NK-92 treated with Interleukin-12 subunit alpha and Interleukin-12 subunit beta, amount 100 ng/mL, for 24 hours (cell line): Measurements from ENCODE around the gene CTNNBIP1.
"Not testable (repeated sequence)": the region's sequence is repeated elsewhere in the genome, so short reads cannot be mapped to it uniquely, and the experiment has no call there.

Experiments used
- DNase-seq: peaks from one replicate; lab custom pipeline; 2025; lab: John Stamatoyannopoulos, UW

Gene CTNNBIP1

GRCh38 chr1:9827558-9828185 lies 82.4 kb downstream of the CTNNBIP1 start:
- DNase-seq = no peak

GRCh38 chr1:9826616-9827015 lies 83.5 kb downstream of the CTNNBIP1 start:
- no peak for DNase-seq

GRCh38 chr1:9826087-9826486 lies 84.0 kb downstream of the CTNNBIP1 start:
- no peak for DNase-seq

- DNase-seq = no peak
Observed at GRCh38 chr1:9825093-9826074, 84.7 kb downstream of the CTNNBIP1 start.

GRCh38 chr1:9824702-9825089 lies 85.4 kb downstream of the CTNNBIP1 start:
- DNase-seq = no peak

GRCh38 chr1:9823943-9824701 lies 85.9 kb downstream of the CTNNBIP1 start, which contains the start of gene CLSTN1:
Gene CLSTN1, minus strand, starts transcription at chr1:9823965. Its CDS starts 232 bp downstream, at chr1:9823733.
- peak; percentile 76 for DNase-seq

- no peak for DNase-seq
Observed at GRCh38 chr1:9823693-9823942, 86.5 kb downstream of the CTNNBIP1 start.

GRCh38 chr1:9822897-9823692 lies 87.0 kb downstream of the CTNNBIP1 start:
- no peak for DNase-seq

- DNase-seq = no peak
Observed at GRCh38 chr1:9822490-9822889, 87.6 kb downstream of the CTNNBIP1 start.

GRCh38 chr1:9821710-9822109 lies 88.4 kb downstream of the CTNNBIP1 start:
- DNase-seq = no peak

GRCh38 chr1:9820521-9820920 lies 89.5 kb downstream of the CTNNBIP1 start:
- no peak for DNase-seq

- DNase-seq = no peak
Observed at GRCh38 chr1:9817734-9818133, 92.3 kb downstream of the CTNNBIP1 start.

GRCh38 chr1:9816199-9816598 lies 93.9 kb downstream of the CTNNBIP1 start:
- DNase-seq = no peak

GRCh38 chr1:9815150-9815549 lies 94.9 kb downstream of the CTNNBIP1 start:
- no peak for DNase-seq

GRCh38 chr1:9814619-9815018 lies 95.5 kb downstream of the CTNNBIP1 start:
- no peak for DNase-seq

GRCh38 chr1:9811239-9811966 lies 98.7 kb downstream of the CTNNBIP1 start:
- DNase-seq = no peak

- no peak for DNase-seq
Observed at GRCh38 chr1:9809100-9809510, 101.0 kb downstream of the CTNNBIP1 start.

- no peak for DNase-seq
Observed at GRCh38 chr1:9808459-9808858, 101.6 kb downstream of the CTNNBIP1 start.

- DNase-seq = no peak
Observed at GRCh38 chr1:9807541-9807940, 102.5 kb downstream of the CTNNBIP1 start.

GRCh38 chr1:9805972-9806371 lies 104.1 kb downstream of the CTNNBIP1 start:
- not testable (repeated sequence) for DNase-seq

- no peak for DNase-seq
Observed at GRCh38 chr1:9805006-9805508, 105.0 kb downstream of the CTNNBIP1 start.
